Body of pancreas (tissue), 4 donors: ENCODE measurements around the gene FRMPD4.
"Not testable (repeated sequence)": the region's sequence is repeated elsewhere in the genome, so short reads cannot be mapped to it uniquely, and the experiment has no call there.

Source experiments
- POLR2A ChIP-seq, 3 donors: fragments of 450-650 bp; IDR thresholded peaks; one replicate each; pipeline ENCODE4 v1.6.1; 2016; ENCODE audit warnings: antibody characterized with exemption in 3 of 3, mild to moderate bottlenecking in 2 of 3
- TF ChIP-seq, protein P1 (sequence below), 7 experiments: fragments of 450-650 bp in 4 of 7; fragments of 200-600 bp in 3 of 7; sonication (generic) in 3 of 7; IDR thresholded peaks; one replicate each; pipeline ENCODE4 v1.5.1; 2016 to 2019; ENCODE audit warnings: antibody characterized with exemption in 7 of 7

DNA sequence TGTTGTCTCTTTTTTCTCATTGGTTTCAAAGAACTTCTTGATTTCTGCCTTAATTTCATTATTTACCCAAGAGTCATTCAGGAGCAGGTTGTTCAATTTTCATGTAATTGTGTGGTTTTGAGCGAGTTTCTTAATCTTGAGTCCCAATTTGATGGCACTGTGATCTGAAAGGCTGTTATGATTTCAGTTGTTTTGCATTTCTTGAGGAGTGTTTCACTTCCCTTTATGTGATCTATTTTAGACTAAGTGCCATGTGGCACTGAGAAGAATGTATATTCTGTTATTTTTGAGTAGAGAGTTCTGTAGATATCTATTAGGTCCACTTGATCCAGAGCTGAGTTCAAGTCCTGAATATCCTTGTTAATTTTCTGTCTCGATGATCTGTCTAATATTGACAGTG is 377.1 kb downstream of the FRMPD4 start:
- TF ChIP-seq, protein P1, sequence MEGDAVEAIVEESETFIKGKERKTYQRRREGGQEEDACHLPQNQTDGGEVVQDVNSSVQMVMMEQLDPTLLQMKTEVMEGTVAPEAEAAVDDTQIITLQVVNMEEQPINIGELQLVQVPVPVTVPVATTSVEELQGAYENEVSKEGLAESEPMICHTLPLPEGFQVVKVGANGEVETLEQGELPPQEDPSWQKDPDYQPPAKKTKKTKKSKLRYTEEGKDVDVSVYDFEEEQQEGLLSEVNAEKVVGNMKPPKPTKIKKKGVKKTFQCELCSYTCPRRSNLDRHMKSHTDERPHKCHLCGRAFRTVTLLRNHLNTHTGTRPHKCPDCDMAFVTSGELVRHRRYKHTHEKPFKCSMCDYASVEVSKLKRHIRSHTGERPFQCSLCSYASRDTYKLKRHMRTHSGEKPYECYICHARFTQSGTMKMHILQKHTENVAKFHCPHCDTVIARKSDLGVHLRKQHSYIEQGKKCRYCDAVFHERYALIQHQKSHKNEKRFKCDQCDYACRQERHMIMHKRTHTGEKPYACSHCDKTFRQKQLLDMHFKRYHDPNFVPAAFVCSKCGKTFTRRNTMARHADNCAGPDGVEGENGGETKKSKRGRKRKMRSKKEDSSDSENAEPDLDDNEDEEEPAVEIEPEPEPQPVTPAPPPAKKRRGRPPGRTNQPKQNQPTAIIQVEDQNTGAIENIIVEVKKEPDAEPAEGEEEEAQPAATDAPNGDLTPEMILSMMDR (IDR thresholded peaks at IDR 0.05), result not testable (repeated sequence)
- TF ChIP-seq POLR2A (IDR thresholded peaks at IDR 0.05), result not testable (repeated sequence)
